Large intestine (tissue), 3 donors: Measurements from ENCODE around the gene PRRT3. TPM values are rescaled to one million over a fixed set of nuclear protein-coding genes. Genes with fewer than 3 reads are reported as not detected.
A peak's percentile ranks its signal among the peaks of the same experiment; 100 is the strongest.
"Not testable (repeated sequence)": the region's sequence is repeated elsewhere in the genome, so short reads cannot be mapped to it uniquely, and the experiment has no call there.

Source experiments
- DNase-seq, 2 donors: peaks; one replicate each; pipeline versions ENCODE4 v3.0.0 to v3.0.0-alpha.2; 2013
- H3K27ac ChIP-seq: one replicate; pipeline ENCODE4 v1.5.1; 2013; ENCODE audit warnings: low read length
- H3K27me3 ChIP-seq: 2 replicates; pipeline ENCODE4 v1.6.1; 2013; ENCODE audit warnings: low read length; ENCODE audit not compliant: control insufficient read depth, insufficient read depth
- H3K36me3 ChIP-seq: 2 replicates; pipeline ENCODE4 v1.6.1; 2013; ENCODE audit warnings: low read length; ENCODE audit not compliant: control insufficient read depth, insufficient read depth
- H3K4me1 ChIP-seq: one replicate; pipeline ENCODE4 v1.6.1; 2013; ENCODE audit warnings: low read length; ENCODE audit not compliant: control insufficient read depth, insufficient read depth
- H3K4me3 ChIP-seq: one replicate; pipeline ENCODE4 v1.5.1; 2013; ENCODE audit warnings: low read length
- H3K9me3 ChIP-seq: one replicate; pipeline ENCODE4 v1.6.1; 2013; ENCODE audit warnings: mild to moderate bottlenecking, low read depth, low read length, moderate library complexity; ENCODE audit not compliant: control insufficient read depth
- WGBS: methylation state at CpG from one replicate; pipeline ENCODE4 v1.1.5; 2013; ENCODE audit warnings: low lambda C conversion rate; ENCODE audit not compliant: insufficient coverage; 5-methylcytosine and 5-hydroxymethylcytosine counted together
- polyA plus RNA-seq: library from polyadenylated mRNA; unstranded; fragments of 120-200 nt; gene quantifications from one replicate; pipeline ENCODE4 v1.2.1, GENCODE V29; 2013

Gene PRRT3
- polyA plus RNA-seq, 1 donor, result 1.8 TPM

DNA sequence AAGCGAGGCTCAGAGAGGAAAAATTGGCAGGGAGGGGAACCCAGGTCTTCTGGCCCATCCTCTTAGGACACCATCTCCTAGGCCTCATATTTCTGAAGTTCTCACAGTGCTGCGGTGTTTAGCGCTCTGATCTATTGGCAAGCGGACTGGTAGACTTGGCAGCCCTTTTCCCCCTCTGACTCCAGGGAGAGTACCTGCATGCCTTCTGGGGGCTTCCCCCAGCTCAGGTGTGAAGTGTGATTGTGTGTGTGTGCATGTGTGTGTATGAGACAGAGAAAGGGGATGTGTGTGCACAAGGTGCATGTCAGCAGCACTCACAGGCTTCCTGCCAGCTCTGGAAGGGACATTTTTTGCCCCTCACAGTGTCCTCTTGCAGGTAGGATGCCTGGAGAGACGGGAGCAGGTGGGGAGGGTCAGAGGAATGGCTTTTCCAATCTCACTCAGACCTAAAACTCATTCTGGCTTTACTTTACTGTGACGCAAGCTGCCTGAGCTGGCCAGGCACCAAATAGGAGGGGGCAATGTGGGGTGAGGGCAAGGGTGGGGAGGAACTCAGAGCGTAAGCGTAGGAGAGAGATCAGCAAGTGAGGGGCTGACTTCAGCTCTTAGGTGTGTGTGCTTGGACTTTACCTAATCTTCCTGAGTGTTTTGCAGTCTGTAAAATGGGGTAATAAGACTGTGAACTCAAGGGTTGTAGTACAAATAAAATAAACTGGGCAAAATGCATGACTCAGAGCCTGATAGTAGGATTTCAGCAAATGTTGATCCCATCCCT is 53.6 kb downstream of the PRRT3 start:
- peaks cover 56% of the 10 kb centered on the region for H3K4me1 ChIP-seq
- 40% methylated on average over 1 of the region's 8 CpGs for WGBS
- peak overlapping the region; percentile 93 for H3K27ac ChIP-seq
- DNase-seq, result peak in 1 of 2 donors; percentile 68
- H3K9me3 ChIP-seq, result peaks cover 4% of the 10 kb centered on the region
- H3K36me3 ChIP-seq, result peaks cover 2% of the 10 kb centered on the region
- H3K27me3 ChIP-seq, result no peaks in the 10 kb centered on the region
- no peak overlapping the region for H3K4me3 ChIP-seq

DNA sequence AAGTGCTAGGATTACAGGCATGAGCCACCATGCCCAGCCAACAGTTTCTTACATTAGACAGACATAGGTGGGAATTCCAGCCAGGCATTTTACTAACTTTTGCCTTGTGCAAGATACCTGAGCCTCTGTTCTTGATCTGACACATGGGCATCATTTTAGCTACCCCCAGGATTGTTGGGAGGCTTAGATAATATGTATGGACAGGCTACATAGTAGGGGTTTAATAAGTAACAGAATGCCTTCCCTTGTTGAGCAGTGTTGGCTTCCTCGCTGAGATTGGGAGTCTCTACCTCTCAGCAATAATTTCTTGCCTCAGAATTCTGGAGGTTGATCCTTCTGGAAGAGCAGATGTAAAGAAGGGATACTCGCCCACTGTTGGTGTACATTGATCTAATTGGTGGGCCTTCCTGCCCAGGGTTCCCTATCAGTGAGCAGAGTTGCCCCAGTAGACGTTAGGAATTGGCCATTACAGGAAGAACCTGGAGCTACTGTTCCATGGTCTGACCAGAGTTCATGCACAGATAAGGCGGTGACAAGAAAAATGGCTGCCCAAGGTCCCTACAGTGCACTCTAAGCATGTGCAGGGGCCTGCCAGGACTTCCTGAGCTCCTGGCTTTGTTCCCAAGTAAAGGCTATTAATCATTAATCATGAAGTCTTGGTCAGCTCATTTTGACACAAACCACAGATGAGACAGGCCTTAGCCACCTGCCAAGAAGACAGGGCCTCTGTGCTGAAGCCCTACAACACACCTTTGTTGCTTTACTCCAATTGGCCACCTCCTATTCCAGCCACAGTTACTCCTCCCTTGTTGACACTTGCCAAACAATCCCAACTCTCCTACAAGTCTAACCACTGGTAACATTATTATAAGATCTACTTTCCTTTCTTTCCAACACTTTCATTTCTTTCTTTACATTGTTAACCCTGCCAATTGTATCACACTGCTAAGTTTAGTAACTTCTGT is 54.5 kb downstream of the PRRT3 start:
- Histone ChIP-seq H3K27me3 (no peaks in the 10 kb centered on the region), H3K36me3 (peaks cover 11% of the 10 kb centered on the region), H3K9me3 (peaks cover 4% of the 10 kb centered on the region), H3K4me3 (no peak overlapping the region), H3K27ac (peak overlapping the region; percentile 93), H3K4me1 (peaks cover 56% of the 10 kb centered on the region)
- DNase-seq, result peak; percentile 95 to 99
- WGBS, result 50% methylated on average over 1 of the region's 4 CpGs

DNA sequence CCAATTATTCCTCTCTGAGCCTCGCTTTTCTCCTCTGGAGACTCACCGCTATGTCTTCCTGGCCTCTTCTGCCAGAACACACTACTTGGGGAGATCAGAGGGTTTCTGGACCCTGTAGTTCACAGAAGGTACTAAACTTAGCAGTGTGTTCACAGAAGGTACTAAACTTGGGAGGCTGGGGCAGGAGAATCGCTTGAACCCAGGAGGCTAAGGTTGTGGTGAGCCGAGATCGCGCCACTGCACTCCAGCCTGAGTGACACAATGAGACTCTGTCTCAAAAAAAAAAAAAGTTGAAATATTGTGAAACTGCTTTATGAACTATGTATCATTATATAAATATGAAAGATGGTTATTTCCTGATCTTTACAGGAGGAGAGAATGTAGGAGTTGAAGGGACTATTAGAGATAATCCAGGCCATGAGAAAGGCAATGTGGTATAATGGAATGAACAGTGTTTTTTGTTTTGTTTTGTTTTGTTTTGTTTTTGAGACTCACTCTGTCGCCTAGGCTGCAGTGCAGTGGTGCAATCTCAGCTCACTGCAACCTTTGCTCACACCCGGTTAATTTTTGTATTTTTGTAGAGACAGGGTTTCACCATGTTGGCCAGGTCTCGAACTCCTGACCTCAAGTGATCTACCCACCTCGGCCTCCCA is 55.3 kb downstream of the PRRT3 start:
- peak overlapping the region; percentile 93 for H3K27ac ChIP-seq
- not testable (repeated sequence) for H3K4me3 ChIP-seq, H3K9me3 ChIP-seq, H3K27me3 ChIP-seq
- H3K36me3 ChIP-seq, result peaks cover 15% of the 10 kb centered on the region
- 71% methylated on average over 1 of the region's 10 CpGs for WGBS
- peak in 1 of 2 donors; percentile 71 for DNase-seq
- H3K4me1 ChIP-seq, result peaks cover 48% of the 10 kb centered on the region

DNA sequence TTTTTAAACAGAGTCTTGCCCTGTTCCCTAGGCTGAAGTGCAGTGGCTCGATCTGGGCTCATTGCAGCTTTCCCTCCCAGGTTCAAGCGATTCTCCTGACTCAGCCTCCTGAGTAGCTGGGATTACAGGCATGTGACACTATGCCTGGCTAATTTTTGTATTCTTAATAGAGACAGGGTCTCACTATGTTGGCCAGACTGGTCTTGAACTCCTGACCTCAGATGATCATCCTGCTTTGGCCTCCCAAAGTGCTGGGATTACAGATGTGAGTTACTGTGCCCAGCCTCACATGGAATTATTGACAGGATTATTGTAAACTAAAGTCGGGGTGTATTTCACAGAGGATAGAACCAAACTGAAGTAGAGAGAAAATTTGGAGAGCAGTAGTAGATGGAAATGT is 56.5 kb downstream of the PRRT3 start:
- Histone ChIP-seq H3K4me1 (peaks cover 40% of the 10 kb centered on the region), H3K36me3 (peaks cover 15% of the 10 kb centered on the region)
- not testable (repeated sequence) for H3K27me3 ChIP-seq, H3K9me3 ChIP-seq, DNase-seq, H3K4me3 ChIP-seq, H3K27ac ChIP-seq
- 100% methylated on average over 1 of the region's 3 CpGs for WGBS

Other genes starting within 250 kb of the PRRT3 start
- gene CPNE9, start 248.6 kb downstream of the PRRT3 start, polyA plus RNA-seq, result 0.73 TPM
- 17.6 TPM for gene BRPF1, start 220.7 kb downstream of the PRRT3 start, polyA plus RNA-seq
- 114 TPM for gene OGG1, start 202.5 kb downstream of the PRRT3 start, polyA plus RNA-seq
- gene CAMK1, start 182.5 kb downstream of the PRRT3 start, polyA plus RNA-seq, result 36.9 TPM
- 50.0 TPM for gene TADA3, start 159.9 kb downstream of the PRRT3 start, polyA plus RNA-seq
- 166 TPM for gene ARPC4, start 159.3 kb downstream of the PRRT3 start, polyA plus RNA-seq
- gene TTLL3, start 142.1 kb downstream of the PRRT3 start, polyA plus RNA-seq, result 97.4 TPM
- gene RPUSD3, start 108.4 kb downstream of the PRRT3 start, polyA plus RNA-seq, result 31.8 TPM
- 35.6 TPM for gene CIDEC, start 72.2 kb downstream of the PRRT3 start, polyA plus RNA-seq
- gene JAGN1, start 61.8 kb downstream of the PRRT3 start, polyA plus RNA-seq, result 49.5 TPM
- 60.9 TPM for gene IL17RE, start 49.6 kb downstream of the PRRT3 start, polyA plus RNA-seq
- gene IL17RC, start 35.3 kb downstream of the PRRT3 start, polyA plus RNA-seq, result 36.3 TPM
- gene CRELD1, start 18.6 kb downstream of the PRRT3 start, polyA plus RNA-seq, result 64.8 TPM
- 65.2 TPM for gene EMC3, start 34.4 kb upstream of the PRRT3 start, polyA plus RNA-seq
- gene FANCD2, start 74.0 kb upstream of the PRRT3 start, polyA plus RNA-seq, result 14.5 TPM
- not detected for gene FANCD2OS, start 155.8 kb upstream of the PRRT3 start, polyA plus RNA-seq
- 172 TPM for gene BRK1, start 163.3 kb upstream of the PRRT3 start, polyA plus RNA-seq
- gene VHL, start 189.4 kb upstream of the PRRT3 start, polyA plus RNA-seq, result 60.7 TPM
- gene IRAK2, start 212.5 kb upstream of the PRRT3 start, polyA plus RNA-seq, result 2.2 TPM